Right ventricle myocardium inferior (tissue), 1 donor: ENCODE results near the gene MSL1. TPM values are rescaled to one million over a fixed set of nuclear protein-coding genes. Genes with fewer than 3 reads are reported as not detected.

ENCODE experiments used
- ATAC-seq: fragments of 200-7000 bp; cut with Tn5 transposase; one replicate; pipeline ENCODE4 v1.9.1; 2020; ENCODE audit warnings: mild to moderate bottlenecking, moderate library complexity
- DNase-seq: peaks from one replicate; pipeline ENCODE4 v3.0.0; 2021; ENCODE audit errors: missing footprints
- intact Hi-C: fragments of 100-400 bp; cut with DNase I; formaldehyde crosslinking; loops from one replicate; pipeline ENCODE4 v1.11.0; 2022
- long read RNA-seq: library from polyadenylated mRNA; unstranded; transcript quantifications from one replicate; pipeline ENCODE4 v2.0.0, GENCODE V29; 2021
- total RNA-seq: library from RNA; stranded (reverse); fragmentation: NEBNext Ultra II Directional; extraction: Animal tissue kit (Norgen Biotek cat#: 25700); gene quantifications from one replicate; pipeline ENCODE4 v1.2.1, GENCODE V29; 2021
- donor health status: DM: no; HTN: yes; CAD: no; lungs with severe emphysema.

MSL1 gene
- total RNA-seq, result 51.4 TPM
- long read RNA-seq, full-length matches to known transcripts, result 6 of 14 reads
- long read RNA-seq, partial matches to known transcripts, result 6 of 14 reads
- long read RNA-seq, other reads (novel, unspliced or antisense), result 2 of 14 reads

GRCh38 chr17:40121181-40122135, at the start of gene MSL1:
TSS of gene MSL1 (plus strand) at chr17:40121971. CDS start at chr17:40122613, 642 bp downstream.
- peak; percentile 89 for ATAC-seq
- peak; percentile 95 for DNase-seq
- intact Hi-C loops, result loop anchor here (2.0 to 5.0 kb wide), 2 partner anchors 19 to 56 kb away; partner anchors contain the start of genes CASC3 and RAPGEFL1

- ATAC-seq, result peak; percentile 37
- DNase-seq, result peak; percentile 88
- intact Hi-C loops, result loop anchor here (5.0 kb wide), 1 partner anchor 35 kb away; no protein-coding TSS in a partner anchor
These were observed 49.6 kb upstream of the MSL1 start for GRCh38 chr17:40072040-40072734.

- no peak for DNase-seq
- ATAC-seq, result no peak
- intact Hi-C loops, result loop anchor here (5.0 kb wide), 1 partner anchor 36 kb away; no protein-coding TSS in a partner anchor
These were observed 48.9 kb upstream of the MSL1 start for GRCh38 chr17:40072735-40073346.

GRCh38 chr17:40073454-40074174, 48.2 kb upstream of the MSL1 start:
- DNase-seq (no peak), ATAC-seq (no peak)
- intact Hi-C loops, result loop anchor here (5.0 kb wide), 1 partner anchor 36 kb away; no protein-coding TSS in a partner anchor

- DNase-seq (no peak), ATAC-seq (no peak)
- intact Hi-C loops, result loop anchor here (5.0 kb wide), 1 partner anchor 37 kb away; no protein-coding TSS in a partner anchor
These were observed 47.6 kb upstream of the MSL1 start for GRCh38 chr17:40074175-40074512.

- intact Hi-C loops, result loop anchor here (5.0 kb wide), 1 partner anchor 38 kb away; no protein-coding TSS in a partner anchor
- no peak for DNase-seq
- ATAC-seq, result peak; percentile 12
These were observed 46.9 kb upstream of the MSL1 start for GRCh38 chr17:40074871-40075200.

- peak; percentile 92 for DNase-seq
- ATAC-seq, result peak; percentile 69
- intact Hi-C loops, result no loop called here
These were observed 46.4 kb upstream of the MSL1 start for GRCh38 chr17:40075201-40075941.

GRCh38 chr17:40075942-40076498, 45.8 kb upstream of the MSL1 start:
- intact Hi-C loops, result no loop called here

GRCh38 chr17:40076591-40076990, 45.2 kb upstream of the MSL1 start:
- ATAC-seq (no peak), DNase-seq (no peak)
- intact Hi-C loops, result no loop called here

More at GRCh38 chr17:40075942-40076498, 45.8 kb upstream of the MSL1 start:
- ATAC-seq (no peak), DNase-seq (no peak)

- intact Hi-C loops, result no loop called here
- no peak for DNase-seq
- no peak for ATAC-seq
These were observed 42.2 kb upstream of the MSL1 start for GRCh38 chr17:40079545-40079944.

GRCh38 chr17:40084477-40084876, 37.3 kb upstream of the MSL1 start:
- intact Hi-C loops, result no loop called here
- no peak for DNase-seq

GRCh38 chr17:40086150-40087044, 35.4 kb upstream of the MSL1 start:
- ATAC-seq, result peak; percentile 36
- no peak for DNase-seq
- intact Hi-C loops, result loop anchor here (2.0 kb wide), 1 partner anchor 24 kb away; the partner anchor contains the start of gene THRA

More at GRCh38 chr17:40084477-40084876, 37.3 kb upstream of the MSL1 start:
- ATAC-seq, result no peak

GRCh38 chr17:40087049-40087794, 34.5 kb upstream of the MSL1 start:
- DNase-seq (no peak), ATAC-seq (no peak)
- intact Hi-C loops, result loop anchor here (2.0 kb wide), 1 partner anchor 24 kb away; the partner anchor contains the start of gene THRA

GRCh38 chr17:40087903-40088718, 33.7 kb upstream of the MSL1 start:
- no peak for DNase-seq
- intact Hi-C loops, result loop anchor here (2.0 kb wide), 1 partner anchor 25 kb away; the partner anchor contains the start of gene THRA
- no peak for ATAC-seq
